Stimulated activated CD8-positive, alpha-beta memory T cell treated with anti-CD3 and anti-CD28 coated beads, Interleukin-12 subunit alpha, Interleukin-12 subunit beta, amount 100 ng/mL, for 1 hour (primary cell): Measurements from ENCODE around the gene NIT2.

Experiments used
- DNase-seq: peaks from one replicate; pipeline ENCODE4 v3.0.0-alpha.2; 2020; ENCODE audit warnings: low read depth

NIT2 gene

DNA sequence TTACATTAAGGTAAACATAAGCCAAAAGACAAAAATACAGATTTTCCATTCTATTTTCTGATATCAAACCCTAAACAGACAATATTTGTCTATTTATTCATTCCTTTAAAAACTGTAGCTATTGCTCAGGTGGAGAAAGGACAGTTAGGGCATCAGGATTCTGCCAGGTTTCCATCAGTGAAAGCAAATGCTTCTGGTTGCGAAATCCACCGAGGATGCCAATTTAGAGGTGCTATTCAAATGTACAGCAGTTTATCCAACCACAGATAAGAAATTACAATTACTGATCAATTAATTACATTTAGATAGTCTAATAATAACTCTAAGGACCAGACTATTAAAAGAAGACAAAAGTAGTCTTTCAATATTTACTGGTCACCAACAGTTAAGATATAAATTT is 62.4 kb downstream of the NIT2 start:
- DNase-seq = no peak

DNA sequence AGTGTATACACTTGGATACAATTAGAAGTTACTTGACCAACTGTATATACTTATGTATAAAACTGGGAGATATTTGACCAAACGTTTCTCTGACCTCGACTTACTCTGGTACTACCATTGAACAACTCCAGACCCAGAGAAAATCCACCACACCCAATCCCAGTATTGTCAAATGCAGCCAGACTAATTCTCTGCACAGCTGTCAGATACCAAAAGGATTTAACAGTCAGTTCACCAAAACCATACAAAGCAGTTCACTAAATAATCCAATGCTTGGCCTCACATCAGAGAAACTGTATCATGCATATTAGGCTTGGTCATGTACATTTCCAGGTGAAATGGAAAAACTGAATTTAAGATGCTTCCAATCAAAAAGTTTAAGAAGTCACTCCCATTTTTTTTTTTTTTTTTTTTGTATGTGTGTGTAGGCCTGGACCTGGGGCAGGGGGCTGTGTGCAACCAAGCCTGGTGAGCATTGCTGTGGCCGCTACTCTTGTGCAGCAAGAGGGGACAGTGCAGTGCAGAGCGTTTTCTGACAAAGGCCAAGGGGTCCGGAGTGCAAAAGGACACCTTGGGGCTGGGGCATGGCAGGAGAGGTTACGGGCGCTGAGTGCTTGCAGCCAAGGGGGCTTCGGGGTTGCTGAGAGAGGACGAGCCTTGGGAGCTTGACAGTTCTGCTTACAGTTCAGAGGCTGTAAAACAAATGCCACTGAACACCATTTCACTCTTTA is 64.9 kb downstream of the NIT2 start:
- no peak for DNase-seq

DNA sequence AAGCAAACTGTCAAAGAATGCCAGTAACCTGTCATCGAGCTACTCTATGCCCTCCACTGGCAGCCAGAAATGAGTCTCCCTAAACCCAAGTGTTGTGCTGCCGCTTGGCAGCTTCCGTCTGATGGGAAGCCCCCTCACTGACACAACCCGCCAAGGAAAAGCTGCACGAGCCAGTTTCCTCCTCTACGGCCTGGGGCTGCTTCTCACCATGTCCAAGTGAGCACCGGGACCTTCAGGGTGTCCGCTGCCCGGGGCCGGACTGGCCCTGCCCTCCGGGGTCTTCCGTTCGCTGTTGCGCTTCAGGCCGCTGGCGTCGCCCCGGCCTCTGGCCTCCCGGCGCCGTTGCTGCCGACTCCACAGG is 65.8 kb downstream of the NIT2 start:
- peak; percentile 1 for DNase-seq

GRCh38 chr3:100400780-100401673 is 66.5 kb downstream of the NIT2 start, which contains the start of the genes LNP1 and TOMM70:
Gene LNP1 (plus strand): TSS chr3:100401539. CDS start chr3:100429730, 28,191 bp downstream.
Gene TOMM70 (minus strand): TSS chr3:100401089. CDS start chr3:100400949, 140 bp downstream.
- DNase-seq = peak; percentile 90

DNA sequence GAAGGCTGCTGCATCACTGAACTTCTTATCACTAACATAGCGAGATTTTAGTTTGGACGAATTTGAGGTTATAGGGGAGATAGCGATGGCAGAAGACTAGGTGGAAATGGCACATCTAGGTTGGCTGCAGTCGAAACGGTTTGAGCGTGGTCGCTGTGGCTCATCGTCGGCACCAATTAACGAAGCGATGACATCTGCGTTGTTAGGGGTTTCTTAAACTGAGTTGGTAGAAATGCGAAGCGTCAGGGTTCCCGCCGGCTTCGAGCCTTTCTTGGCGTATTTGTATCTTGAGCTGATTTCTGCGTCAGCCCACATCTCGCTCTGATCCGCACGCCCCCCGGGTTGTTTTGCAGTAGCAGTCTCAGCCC is 67.1 kb downstream of the NIT2 start:
- peak; percentile 21 for DNase-seq

DNA sequence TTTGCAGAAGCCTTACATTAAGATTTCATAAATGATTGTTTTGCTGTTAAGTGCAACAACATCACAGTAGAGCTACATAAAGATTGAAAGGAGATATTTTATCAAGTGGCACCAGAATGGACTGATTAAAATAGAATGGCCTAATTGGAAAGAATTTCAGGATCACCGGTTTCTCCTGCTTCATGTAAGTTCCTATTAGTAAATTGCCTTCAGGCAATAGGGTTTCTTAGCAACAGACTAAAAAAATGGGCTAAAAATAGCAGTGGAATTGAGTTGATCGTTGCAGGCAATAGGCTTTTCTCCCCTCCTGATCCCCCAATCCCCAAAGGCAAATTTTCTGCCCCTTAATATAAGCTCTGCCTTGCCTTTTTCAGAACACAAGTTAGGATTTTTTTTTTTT is 67.7 kb downstream of the NIT2 start:
- DNase-seq = no peak

DNA sequence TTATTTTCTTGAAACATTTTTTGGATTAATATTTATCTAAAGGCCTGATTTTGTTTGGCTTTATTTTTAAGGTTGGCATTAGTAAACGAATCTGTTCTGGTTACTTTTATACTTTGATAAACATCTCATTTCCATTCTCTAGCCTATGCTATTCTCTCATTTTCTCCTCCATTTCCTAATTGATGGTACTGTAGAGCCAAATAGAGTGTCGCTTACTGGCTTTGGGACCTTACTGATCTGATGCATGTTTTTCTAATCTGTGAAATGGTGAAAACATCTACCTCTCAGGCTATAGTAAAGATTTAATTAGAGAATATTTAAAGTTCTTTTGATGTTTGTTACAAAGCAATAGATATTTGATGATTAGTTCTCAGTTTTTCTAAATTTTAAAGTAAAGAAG is 68.3 kb downstream of the NIT2 start:
- DNase-seq = no peak

DNA sequence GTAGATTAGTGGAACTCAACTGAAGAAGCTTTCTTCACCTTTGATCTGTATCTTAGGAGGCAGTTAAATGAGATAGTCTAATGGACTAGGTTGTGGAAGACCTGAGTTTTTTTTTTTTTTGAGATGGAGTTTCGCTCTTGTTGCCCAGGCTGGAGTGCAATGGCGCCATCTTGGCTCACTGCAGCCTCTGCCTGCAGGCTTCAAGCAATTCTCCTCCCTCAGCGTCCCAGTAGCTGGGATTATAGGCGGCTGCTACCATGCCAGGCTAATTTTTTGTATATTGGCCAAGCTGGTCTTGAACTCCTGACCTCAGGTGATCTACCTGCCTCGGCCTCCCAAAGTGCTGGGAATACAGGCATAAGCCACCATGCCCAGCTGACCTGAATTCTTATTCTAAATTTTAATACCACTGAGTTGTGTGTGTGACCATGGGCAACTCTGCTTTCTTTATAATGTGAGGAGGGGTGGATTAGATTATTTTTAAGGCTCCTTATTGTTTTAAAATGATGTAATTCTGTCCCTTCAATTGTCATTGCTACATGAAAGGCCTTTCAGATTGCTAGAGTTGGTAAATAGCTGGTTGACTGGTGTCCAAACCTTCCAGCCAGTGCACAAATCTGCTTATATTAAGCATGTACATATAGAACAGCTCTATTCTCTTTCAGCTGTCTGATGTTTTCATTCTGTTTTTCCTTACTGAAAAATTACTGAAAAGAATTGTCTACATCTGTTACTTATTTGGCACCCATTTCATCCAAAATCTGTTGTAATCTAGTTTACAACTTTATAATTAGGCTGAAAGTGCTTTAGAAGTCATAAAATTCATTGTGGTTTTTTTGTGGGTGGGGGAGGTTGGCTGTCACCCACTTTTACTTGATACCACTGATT is 69.0 kb downstream of the NIT2 start:
- DNase-seq = no peak

- DNase-seq = no peak
These were observed 69.6 kb downstream of the NIT2 start for GRCh38 chr3:100404250-100404548.

DNA sequence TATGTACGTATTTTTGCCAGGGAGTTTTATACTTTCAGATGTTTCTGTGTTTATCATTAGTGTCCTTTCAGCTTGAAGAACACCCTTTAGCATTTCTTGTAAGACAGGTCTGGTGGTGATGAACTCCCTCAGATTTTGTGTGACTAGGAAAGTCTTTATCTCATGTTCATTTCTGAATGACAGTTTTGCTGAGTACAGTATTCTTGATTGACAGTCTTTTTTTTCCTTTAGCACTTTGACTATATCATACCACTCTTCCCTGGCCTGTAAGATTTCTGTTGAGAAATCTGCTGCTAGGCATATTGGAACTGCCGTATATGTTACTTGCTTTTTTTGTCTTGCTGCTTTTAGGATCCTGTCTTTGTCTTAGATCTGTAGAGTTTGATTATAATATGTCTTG is 72.6 kb downstream of the NIT2 start:
- no peak for DNase-seq

- no peak for DNase-seq
These were observed 73.5 kb downstream of the NIT2 start for GRCh38 chr3:100407977-100408532.
